Inflammatory macrophage treated with lipopolysaccharide for 4 hours (primary cell): ENCODE measurements around the gene MUC4.
"Not testable (repeated sequence)": the region's sequence is repeated elsewhere in the genome, so short reads cannot be mapped to it uniquely, and the experiment has no call there.

Experiments
- DNase-seq: peaks from one replicate; pipeline ENCODE4 v3.0.0-alpha.2; 2020

Gene MUC4

DNA sequence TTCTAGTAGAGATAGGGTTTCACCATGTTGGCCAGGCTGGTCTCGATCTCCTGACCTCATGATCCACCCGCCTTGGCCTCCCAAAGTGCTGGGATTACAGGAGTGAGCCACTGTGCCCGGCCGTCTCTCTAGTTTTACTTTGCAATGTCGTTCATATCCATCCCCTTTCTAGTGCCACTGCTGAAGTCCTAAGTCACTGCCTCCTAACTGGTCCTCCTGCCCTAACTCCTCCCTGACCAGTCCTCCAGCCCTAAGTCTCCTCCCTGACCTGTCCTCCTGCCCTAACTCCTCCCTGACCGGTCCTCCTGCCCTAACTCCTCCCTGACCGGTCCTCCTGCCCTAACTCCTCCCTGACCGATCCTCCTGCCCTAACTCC lies 99.2 kb downstream of the MUC4 start:
- DNase-seq, result not testable (repeated sequence)

DNA sequence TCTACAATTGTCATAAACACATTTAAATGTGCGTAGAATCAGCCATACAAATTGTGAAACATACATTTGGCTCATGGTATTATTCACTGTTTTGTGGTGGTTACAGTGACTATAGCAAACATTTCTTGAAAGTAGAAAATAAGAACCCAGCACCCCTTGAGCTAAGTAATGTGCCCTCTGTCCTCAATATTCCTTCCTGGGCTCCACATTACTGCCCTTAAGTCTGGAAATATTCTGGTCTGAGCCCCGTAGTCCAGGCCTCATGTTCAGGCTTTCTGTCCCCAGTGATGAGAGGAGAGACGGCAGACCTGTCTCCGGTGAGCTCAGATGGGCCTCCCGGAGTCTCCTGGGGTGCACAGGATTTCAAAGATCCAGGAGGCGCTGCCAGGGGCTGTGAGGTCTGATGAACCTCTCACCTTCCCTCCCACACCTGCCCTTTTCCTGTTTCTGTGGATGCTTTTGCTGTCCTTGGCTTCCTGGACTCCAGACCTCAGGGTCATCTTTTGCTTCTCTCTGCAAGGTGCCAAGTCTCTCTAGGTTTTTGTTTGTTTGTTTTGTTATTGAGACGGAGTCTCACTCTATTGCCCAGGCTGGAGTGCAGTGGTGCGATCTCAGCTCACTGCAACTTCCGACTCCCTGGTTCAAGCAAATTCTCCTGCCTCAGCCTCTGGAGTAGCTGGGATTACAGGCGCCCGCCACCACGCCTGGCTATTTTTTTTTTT lies 99.8 kb downstream of the MUC4 start:
- DNase-seq, result no peak

DNA sequence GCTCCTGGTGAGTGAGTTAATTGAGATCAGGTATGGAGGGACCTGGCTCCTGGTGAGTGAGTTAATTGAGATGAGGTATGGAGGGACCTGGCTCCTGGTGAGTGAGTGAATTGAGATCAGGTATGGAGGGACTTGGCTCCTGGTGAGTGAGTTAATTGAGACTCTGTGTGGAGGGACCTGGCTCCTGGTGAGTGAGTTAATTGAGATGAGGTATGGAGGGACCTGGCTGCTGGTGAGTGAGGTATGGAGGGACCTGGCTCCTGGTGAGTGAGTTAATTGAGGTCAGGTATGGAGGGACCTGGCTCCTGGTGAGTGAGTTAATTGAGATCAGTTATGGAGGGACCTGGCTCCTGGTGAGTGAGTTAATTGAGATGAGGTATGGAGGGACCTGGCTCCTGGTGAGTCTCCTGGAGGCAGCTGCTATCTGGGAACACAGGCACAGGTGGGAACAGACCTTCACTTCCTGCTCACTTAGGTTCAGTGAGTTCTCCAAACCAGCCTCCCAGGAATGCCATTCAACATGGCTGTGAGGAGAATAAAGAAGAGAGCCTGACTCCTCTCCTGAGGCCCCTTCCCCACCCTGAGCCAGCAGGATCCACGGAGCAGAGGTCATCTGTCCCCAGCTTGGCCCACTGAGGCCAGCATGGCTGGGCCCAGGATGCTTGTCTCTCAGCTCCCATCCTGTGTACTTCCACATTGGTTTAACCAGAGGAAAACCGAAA lies 100.5 kb downstream of the MUC4 start:
- DNase-seq, result not testable (repeated sequence)

DNA sequence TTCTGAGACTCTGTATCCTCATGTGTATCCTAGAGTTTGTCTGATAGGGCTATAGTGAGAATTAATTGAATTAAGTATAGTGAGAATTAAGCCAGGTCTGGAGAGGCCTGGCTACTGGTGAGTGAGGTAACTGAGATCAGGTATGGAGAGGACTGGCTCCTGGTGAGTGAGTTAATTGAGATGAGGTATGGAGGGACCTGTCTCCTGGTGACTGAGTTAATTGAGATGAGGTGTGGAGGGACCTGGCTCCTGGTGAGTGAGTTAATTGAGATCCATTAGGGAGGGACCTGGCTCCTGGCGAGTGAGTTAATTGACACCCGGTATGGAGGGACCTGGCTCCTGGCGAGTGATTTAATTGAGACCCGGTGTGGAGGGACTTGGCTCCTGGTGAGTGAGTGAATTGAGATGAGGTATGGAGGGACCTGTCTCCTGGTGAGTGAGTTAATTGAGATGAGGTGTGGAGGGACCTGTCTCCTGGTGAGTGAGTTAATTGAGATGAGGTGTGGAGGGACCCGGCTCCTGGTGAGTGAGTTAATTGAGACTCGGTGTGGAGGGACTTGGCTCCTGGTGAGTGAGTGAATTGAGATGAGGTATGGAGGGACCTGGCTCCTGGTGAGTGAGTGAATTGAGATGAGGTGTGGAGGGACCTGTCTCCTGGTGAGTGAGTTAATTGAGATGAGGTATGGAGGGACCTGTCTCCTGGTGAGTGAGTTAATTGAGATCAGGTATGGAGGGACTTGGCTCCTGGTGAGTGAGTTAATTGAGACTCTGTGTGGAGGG lies 101.4 kb downstream of the MUC4 start:
- DNase-seq, result not testable (repeated sequence)

DNA sequence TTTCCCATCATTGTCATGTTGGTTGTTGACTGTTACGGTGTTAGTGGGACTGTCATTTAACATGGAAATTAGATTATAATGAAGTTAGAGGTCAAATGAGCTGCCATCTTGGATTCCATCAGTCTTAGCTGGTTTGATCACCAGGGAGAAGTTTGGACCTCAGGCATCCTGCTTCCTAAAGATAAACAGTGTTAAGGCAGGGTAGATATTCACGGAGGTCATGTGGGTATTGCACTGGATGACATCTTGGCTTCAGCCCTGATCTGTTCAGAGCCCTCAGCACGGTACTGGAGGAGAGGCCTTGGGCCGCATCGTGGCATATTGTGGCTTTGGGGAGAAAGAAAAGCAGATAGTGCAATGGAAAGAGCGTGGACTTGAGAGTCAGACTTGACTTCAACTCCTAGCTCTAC lies 102.0 kb downstream of the MUC4 start:
- no peak for DNase-seq

DNA sequence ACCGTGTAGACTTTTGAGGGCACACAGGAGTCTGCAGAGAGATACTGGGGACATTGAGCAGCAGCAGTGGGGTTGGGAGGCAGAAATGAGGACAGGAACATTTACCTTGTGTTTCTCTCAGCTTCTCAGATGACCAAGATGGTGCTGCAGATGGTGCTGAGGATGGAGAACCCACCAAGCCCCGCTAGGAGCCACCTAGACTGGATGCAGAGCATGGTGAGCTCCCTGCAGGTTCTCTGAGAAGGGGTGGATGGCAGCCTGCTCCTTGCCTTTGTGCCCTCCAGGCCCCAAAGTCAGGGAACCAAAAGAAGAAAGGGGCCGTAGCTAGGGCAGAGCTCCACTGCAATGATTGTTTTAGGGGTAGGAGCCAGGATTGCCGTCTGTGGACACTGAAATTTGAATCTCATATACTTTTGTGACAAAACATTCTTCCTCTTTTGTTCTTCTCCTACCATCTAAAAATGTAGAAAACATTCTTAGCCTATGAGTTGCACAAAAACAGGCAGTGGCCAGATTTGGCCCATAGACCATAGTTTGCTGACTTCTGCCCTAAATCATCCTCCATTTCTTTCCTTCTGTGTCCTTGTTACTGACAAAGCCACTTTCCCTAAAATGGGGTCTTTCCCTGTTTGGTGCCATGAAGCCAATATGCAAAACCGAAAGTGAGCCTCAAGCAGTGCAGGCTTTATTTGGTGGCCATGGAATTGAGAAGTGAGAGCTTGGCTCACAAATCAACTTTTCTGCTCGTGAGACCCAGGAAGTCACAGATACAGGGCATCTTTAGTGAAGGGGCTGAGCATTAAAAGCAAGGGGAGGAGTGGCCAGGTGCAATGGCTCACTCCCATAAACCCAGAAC lies 102.9 kb downstream of the MUC4 start:
- peak; percentile 61 for DNase-seq

DNA sequence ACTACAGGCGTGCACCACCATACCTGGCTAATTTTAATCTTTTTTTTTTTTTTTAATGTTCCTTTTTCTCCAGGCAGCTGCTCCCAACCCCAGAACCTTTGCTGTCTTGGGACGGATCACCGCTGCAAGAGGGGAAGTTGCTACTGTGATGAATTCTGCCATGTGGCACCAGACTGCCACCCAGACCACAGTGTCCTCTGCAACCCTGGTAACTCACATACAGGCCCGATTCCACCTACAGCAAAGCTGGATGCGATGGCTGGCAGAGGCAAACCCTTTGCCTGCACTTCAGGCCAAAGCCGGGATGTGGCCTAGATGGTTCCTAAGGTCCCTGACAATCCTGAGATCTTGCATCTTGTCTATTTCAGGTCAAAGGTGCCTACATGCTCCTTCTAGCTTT lies 103.7 kb downstream of the MUC4 start:
- peak; percentile 40 for DNase-seq

DNA sequence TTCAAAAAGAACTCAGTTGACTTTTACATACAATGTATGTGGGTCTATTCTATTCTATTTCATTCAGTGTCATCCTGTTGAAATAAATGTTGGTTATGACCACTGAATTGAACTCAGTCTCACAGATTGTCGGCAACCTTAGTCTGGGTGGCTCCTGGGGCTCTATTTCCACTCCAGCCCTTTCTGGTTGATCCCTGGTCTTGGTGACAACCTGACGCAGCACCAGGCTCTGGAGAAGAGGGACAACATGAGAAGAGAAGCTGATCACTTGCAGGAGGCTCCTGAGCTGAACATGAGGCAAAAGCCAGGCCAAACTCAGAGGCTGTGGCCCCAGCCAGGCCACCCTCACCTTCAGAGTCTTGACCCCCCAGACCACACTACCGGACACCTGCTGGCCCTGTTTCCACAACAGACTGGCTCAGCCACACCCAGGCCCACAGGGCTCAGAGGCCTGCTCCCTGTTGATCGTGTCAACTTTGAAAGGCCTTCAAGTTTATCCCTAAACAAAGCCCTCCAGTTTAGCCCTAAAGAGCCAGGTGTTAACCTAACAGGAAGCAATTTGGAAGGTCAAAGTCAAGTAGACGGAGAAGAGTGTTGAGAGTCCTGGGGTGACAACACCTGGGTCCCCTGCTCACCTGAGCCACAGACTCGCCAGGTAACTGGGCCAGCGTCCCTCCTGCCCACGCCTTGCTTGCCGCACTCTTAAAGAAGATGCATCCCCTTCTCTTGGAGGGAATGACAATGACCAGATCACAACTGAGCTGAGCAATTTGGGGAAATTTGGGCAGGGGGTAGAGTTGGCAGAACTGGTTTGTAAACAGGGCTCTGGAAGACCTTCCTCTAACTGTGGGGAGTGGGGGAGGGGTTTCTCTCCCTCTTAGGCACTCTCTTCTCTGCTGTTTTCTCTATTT lies 106.4 kb downstream of the MUC4 start:
- DNase-seq, result no peak

DNA sequence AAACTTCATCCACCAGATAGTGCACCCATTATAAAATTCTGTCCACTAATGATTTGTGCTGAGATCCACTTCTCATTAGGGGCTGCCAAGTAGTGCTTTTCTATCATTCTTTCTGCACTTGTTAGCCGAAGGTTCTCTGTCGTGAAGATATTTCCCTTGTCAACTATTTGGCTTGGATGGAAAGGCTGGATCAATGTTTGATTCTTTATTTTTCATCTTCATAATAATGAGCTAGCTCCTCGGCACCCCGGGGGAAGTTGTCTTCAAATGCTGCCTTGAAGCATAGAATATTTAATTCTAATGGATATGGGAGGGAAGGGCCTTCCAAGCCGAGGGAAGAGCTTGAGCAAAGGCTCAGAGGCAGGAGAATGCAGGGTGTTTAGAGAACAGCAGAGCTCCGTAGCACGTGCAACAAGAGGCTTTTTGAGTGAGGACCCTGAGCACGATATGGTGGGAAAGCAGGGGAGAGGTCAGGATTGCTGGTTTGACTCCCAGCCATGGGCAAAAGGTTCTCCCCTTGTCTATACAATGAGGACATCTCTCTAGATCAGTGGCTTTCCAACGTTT lies 107.2 kb downstream of the MUC4 start:
- no peak for DNase-seq

DNA sequence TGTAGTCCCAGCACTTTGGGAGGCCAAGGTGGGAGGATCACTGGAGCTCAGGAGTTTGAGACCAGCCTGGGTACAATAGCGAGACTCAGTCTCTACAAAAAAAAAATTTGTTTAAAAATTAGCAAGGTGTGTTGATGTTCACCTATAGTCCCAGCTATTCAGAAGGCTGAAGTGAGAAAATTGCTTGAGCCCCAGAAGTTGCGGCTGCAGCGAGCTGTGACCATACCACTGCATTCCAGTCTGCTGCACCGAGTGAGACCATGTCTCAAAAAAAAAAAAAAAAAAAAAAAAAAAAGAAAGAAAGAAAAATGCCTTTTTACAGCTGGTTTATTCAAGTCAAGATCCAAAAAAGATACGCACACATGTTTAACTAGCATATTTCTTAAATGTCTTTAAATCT lies 108.0 kb downstream of the MUC4 start:
- no peak for DNase-seq

DNA sequence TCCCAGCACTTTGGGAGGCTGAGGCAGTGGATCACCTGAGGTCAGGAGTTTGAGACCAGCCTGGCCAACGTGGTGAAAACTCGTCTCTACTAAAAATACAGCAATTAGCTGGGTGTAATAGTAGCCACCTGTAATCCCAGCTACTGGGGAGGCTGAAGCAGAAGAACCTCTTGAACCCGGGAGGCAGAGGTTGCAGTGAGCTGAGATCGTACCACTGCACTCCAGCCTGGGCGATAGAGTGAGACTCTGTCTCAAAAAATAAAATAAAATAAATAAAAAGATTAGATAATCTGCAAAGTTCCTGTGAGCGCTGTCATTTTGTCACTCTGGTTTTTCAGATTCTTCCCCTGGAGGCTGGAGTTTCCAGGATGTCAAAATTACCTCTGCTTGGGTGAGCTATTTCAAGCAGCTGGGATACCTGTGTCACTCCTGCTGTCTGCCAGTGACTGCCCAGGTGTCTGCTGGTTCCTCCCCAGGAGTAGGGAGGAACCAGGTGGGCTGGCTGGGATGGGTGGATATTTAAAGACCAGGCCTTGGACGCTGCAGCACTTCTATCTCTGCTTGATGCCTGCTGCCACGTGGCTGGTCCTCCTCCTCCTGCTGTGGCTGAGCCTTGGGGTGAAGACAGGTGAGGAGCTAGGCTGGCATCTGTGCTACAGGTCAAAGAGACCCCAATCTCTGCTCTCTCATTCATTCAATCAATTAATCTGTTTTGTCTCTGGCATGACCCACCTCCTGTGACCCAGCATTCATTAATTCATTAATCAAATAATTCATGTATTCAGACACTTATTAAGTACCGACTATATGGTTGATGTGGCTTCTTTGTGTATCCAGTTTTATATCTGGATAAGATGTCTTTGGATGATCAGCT lies 110.5 kb downstream of the MUC4 start:
- no peak for DNase-seq

DNA sequence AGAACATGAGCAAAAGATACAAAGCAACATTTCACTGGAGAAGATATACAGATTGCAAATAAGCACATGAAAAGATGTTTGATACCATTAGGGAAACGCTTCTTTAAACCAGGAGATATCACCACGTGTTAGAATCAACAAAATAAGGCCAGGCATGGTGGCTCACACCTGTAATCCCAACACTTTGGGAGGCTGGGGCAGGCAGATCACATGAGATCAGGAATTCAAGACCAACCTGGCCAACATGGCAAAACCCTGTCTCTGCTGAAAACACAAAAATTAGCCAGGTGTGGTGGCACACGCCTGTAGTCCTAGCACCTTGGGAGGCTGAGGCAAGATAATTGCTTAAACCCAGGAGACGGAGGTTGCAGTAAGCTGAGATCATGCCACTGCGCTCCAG lies 111.4 kb downstream of the MUC4 start:
- no peak for DNase-seq

DNA sequence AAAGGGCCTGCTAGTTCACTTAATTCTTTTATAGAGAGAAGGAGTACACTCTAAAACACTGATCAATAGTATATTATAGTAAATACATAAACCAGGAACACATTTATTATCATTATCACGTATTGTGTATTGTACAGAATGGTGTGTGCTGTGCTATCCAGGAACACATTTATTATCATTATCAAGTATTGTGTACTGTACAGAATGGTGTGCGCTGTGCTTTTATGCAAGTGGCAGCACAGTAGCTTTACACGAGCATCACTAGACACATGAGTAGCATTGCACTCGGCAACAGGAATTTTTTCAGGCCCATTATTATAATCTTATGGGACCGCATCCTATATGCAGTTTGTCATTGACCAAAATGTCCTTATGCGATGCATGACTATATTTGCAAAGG lies 111.9 kb downstream of the MUC4 start:
- DNase-seq, result no peak

DNA sequence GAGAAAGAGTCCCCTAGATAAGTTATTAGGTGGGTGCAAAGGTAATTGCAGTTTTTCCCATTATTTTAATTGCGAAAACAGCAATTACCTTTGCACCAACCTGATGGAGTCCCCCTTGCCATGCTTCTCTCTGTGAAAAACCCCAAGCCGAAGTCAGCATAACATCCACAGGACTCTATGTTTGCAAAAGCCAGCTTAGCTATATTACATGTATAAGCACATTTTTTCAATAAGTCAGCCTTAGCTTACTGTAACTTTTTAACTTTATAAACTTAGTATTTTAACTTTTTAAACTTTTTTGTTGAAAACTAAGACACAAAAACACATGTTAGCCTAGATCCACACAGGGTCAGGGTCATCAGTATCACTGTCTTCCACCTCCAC lies 112.3 kb downstream of the MUC4 start:
- DNase-seq, result no peak

DNA sequence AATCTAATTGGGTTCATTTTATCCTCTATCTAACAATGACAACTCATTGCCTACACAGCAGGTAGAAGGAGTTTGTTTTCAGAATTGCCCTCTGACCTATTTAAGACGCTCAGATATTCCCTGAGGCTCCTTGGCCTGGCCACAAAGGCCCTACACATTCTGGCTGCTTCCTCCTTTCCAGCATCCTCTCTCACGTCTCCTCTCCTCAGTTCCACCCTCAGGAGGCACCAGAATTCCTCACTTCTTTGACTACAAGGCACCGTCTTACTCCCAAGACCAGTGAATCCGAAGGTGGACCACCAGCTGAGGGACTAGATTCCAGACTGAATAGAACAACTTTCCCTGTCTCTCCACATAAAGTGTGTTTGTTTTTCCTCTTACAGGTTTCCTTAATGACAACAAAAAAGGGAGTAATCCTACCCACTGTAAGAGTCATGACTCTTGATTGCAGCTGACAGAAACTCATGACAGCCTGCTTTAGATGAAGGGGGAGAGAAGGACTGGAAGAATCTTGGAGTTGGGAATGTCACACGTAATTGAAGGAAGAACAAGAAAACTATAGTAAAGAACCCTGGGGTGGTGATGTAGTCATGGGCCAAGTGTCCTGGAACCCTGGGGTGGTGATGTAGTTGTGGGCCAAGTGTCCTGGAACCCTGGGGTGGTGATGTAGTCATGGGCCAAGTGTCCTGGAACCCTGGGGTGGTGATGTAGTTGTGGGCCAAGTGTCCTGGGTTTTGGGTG lies 112.9 kb downstream of the MUC4 start:
- no peak for DNase-seq

DNA sequence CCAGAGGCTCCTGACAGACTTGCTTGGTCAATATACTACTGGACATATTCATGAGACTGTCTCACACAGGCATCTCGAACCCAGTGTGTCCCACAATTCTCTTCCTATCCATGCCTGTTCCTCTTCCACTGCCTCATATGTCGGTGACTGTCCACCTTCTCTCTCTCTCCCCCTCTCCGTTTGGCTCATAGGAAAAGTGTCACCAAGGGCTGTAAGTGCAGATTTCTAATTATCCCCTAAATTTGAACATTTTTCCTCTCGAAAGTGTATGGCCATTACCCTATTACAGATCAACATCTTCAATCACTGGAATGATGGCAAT lies 113.4 kb downstream of the MUC4 start:
- DNase-seq, result no peak

DNA sequence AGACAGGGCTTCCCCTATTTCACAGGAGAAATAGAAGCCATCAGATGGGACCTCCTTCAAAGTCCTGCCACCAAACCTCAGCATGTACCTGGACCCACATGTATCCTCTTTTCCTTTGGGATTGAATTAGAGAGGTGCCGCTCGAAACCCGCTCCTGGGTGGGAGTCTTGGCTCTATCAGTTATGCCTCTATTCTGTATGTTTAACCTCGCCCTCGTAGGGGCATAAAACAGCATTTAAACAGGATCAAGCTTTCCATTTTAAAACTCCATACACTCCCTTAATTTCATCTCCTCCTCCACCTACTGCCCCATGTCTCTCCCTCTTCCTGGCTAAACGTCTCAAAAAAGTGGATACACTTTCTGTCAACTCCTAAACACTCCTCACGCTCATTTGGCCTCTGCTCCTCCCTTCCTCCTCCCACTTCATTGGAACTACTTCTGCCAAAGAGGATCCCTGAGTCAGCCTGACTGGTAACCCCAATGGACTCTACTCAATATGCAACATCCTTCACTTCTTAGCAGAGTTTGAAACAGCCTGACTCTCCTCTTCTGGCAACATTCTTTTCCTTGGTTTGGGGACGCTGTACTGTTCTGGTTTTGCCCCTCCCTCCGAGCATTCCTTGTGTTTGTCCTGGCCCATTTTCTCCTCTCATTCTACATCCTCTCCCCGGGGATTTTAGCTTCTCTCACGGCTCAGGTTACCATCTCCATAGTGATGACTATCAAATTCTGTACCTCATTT lies 114.0 kb downstream of the MUC4 start:
- DNase-seq, result peak; percentile 90
